ENCODE results near the gene SLC25A45. TPM values are rescaled to one million over a fixed set of nuclear protein-coding genes. Genes with fewer than 3 reads are reported as not detected.

SLC25A45 gene
- total RNA-seq, 4 donors from 2014 or later, result 2.6 to 12.4 (median 5.6) TPM

GRCh38 chr11:65421794-65422632, 39.6 kb upstream of the SLC25A45 start:
- in situ Hi-C loops (cut with MboI; ENCODE audit: low sequenced_read_pairs in 4 of 4), result loop anchor here in 2 of 4 donors (10.0 kb wide), 2 partner anchors 53 to 83 kb away; no protein-coding TSS in a partner anchor

GRCh38 chr11:65420979-65421793, 38.7 kb upstream of the SLC25A45 start:
- H3K4me1 ChIP-seq, result peaks cover 21 to 43% of the 10 kb centered on the region in 2 donors
- peak overlapping the region; percentile 98 to 100 (median 100) for H3K27ac ChIP-seq
- ATAC-seq (peak; percentile 27 to 34), DNase-seq (peak; percentile 98 to 99)
- H3K36me3 ChIP-seq, result peaks cover 5 to 34% of the 10 kb centered on the region in 2 donors
- H3K9me3 ChIP-seq, result no peaks in the 10 kb centered on the region
- in situ Hi-C loops (cut with MboI; ENCODE audit: low sequenced_read_pairs in 4 of 4), result loop anchor here in 2 of 4 donors (10.0 kb wide), 2 partner anchors 54 to 84 kb away; no protein-coding TSS in a partner anchor
- no peak for TF ChIP-seq POLR2A (IDR thresholded peaks at IDR 0.05)
- TF ChIP-seq CTCF (IDR thresholded peaks at IDR 0.05 in 4 of 5, conservative IDR thresholded peaks at IDR 0.05 in 1 of 5), result no peak
- H3K4me3 ChIP-seq, result peak overlapping the region; percentile 80 to 95 (median 86)
- intact Hi-C loops (cut with DNase I; ENCODE audit: low total_unique reads), result loop anchor here (1.0 to 2.0 kb wide), 3 partner anchors 39 to 150 kb away; partner anchors contain the start of genes SLC25A45 and ZNRD2
- no peaks in the 10 kb centered on the region for H3K27me3 ChIP-seq

More at GRCh38 chr11:65421794-65422632, 39.6 kb upstream of the SLC25A45 start:
- Histone ChIP-seq H3K4me3 (peak overlapping the region; percentile 81 to 95 (median 90)), H3K36me3 (peaks cover 5 to 42% of the 10 kb centered on the region in 2 donors), H3K9me3 (no peaks in the 10 kb centered on the region), H3K27me3 (no peaks in the 10 kb centered on the region), H3K27ac (peak overlapping the region; percentile 98 to 100 (median 100)), H3K4me1 (peaks cover 24 to 39% of the 10 kb centered on the region in 2 donors)
- no peak for TF ChIP-seq CTCF (IDR thresholded peaks at IDR 0.05 in 4 of 5, conservative IDR thresholded peaks at IDR 0.05 in 1 of 5)
- no peak for TF ChIP-seq POLR2A (IDR thresholded peaks at IDR 0.05)
- DNase-seq (peak; percentile 97 to 98), ATAC-seq (peak; percentile 11)
- intact Hi-C loops (cut with DNase I; ENCODE audit: low total_unique reads), result loop anchor here (1.0 to 2.0 kb wide), 4 partner anchors 40 to 149 kb away; partner anchors contain the start of genes SLC25A45 and ZNRD2

- ATAC-seq, result no peak
- Histone ChIP-seq H3K27ac (peak overlapping the region; percentile 98 to 100 (median 100)), H3K27me3 (no peaks in the 10 kb centered on the region), H3K4me1 (peaks cover 28 to 50% of the 10 kb centered on the region in 2 donors), H3K9me3 (no peaks in the 10 kb centered on the region), H3K36me3 (peaks cover 5 to 27% of the 10 kb centered on the region in 2 donors), H3K4me3 (peak overlapping the region; percentile 43 to 92 (median 56))
- peak in 1 of 2 donors; percentile 21 for DNase-seq
- intact Hi-C loops (cut with DNase I; ENCODE audit: low total_unique reads), result loop anchor here (2.0 kb wide), 1 partner anchor 150 kb away; the partner anchor contains the start of gene ZNRD2
- no peak for TF ChIP-seq CTCF (IDR thresholded peaks at IDR 0.05 in 4 of 5, conservative IDR thresholded peaks at IDR 0.05 in 1 of 5)
- no peak for TF ChIP-seq POLR2A (IDR thresholded peaks at IDR 0.05)
- in situ Hi-C loops (cut with MboI; ENCODE audit: low sequenced_read_pairs in 4 of 4), result loop anchor here in 2 of 4 donors (10.0 kb wide), 2 partner anchors 54 to 84 kb away; no protein-coding TSS in a partner anchor
Measured at GRCh38 chr11:65420506-65420905, 38.1 kb upstream of the SLC25A45 start.

GRCh38 chr11:65419772-65420481, 37.5 kb upstream of the SLC25A45 start:
- Histone ChIP-seq H3K27me3 (no peaks in the 10 kb centered on the region), H3K4me3 (peak overlapping the region; percentile 55 to 92 (median 64)), H3K4me1 (peaks cover 34 to 56% of the 10 kb centered on the region in 2 donors), H3K27ac (peak overlapping the region; percentile 98 to 100 (median 100)), H3K36me3 (peaks cover 5 to 22% of the 10 kb centered on the region in 2 donors), H3K9me3 (no peaks in the 10 kb centered on the region)
- ATAC-seq (peak; percentile 14 to 17), DNase-seq (peak; percentile 98)
- in situ Hi-C loops (cut with MboI; ENCODE audit: low sequenced_read_pairs in 4 of 4), result loop anchor here (5.0 to 10.0 kb wide), 7 partner anchors 38 to 92 kb away; partner anchors contain the start of gene SLC25A45 (in 1 of the 4)
- TF ChIP-seq POLR2A (IDR thresholded peaks at IDR 0.05) (no peak), CTCF (IDR thresholded peaks at IDR 0.05 in 4 of 5, conservative IDR thresholded peaks at IDR 0.05 in 1 of 5) (no peak)
- intact Hi-C loops (cut with DNase I; ENCODE audit: low total_unique reads), result loop anchor here (2.0 kb wide), 1 partner anchor 151 kb away; the partner anchor contains the start of gene ZNRD2
